MM.1S (cell line): ENCODE data around the gene HOXB3.
"Not testable (repeated sequence)": the region's sequence is repeated elsewhere in the genome, so short reads cannot be mapped to it uniquely, and the experiment has no call there.

Experiments
- DNase-seq: peaks from one replicate; pipeline ENCODE4 v3.0.0-alpha.2; 2015
- H2AFZ ChIP-seq: fragments of 300-600 bp; sonication (generic); 2 replicates; pipeline ENCODE4 v1.6.0; 2016; ENCODE audit warnings: antibody characterized with exemption, low read length
- H3F3A ChIP-seq: fragments of 300-600 bp; sonication (generic); 2 replicates; pipeline ENCODE4 v1.6.1; 2016; ENCODE audit warnings: mild to moderate bottlenecking, antibody characterized with exemption, low read length, moderate library complexity, mixed read lengths; ENCODE audit not compliant: insufficient read depth
- H3K27ac ChIP-seq: fragments of 300-600 bp; sonication (generic); 2 replicates; pipeline ENCODE4 v1.5.1; 2016; ENCODE audit warnings: mild to moderate bottlenecking, low read length
- H3K27me3 ChIP-seq: fragments of 300-600 bp; sonication (generic); replicated peaks from 2 replicates; pipeline ENCODE4 v1.6.0; 2016; ENCODE audit warnings: low read length; ENCODE audit not compliant: insufficient read depth
- H3K36me3 ChIP-seq: fragments of 300-600 bp; sonication (generic); replicated peaks from 2 replicates; pipeline ENCODE4 v1.6.1; 2016; ENCODE audit warnings: mild to moderate bottlenecking, low read length, mixed read lengths; ENCODE audit not compliant: insufficient read depth
- H3K4me1 ChIP-seq: fragments of 300-600 bp; sonication (generic); 2 replicates; pipeline ENCODE4 v1.6.1; 2016; ENCODE audit warnings: low read length, mixed read lengths
- H3K4me2 ChIP-seq: fragments of 300-600 bp; sonication (generic); 2 replicates; pipeline ENCODE4 v1.6.0; 2016; ENCODE audit warnings: low read depth, low read length
- H3K4me3 ChIP-seq: fragments of 300-600 bp; sonication (generic); 2 replicates; pipeline ENCODE4 v1.5.1; 2016; ENCODE audit warnings: low read length, mixed read lengths
- H3K79me2 ChIP-seq: fragments of 300-600 bp; sonication (generic); 2 replicates; pipeline ENCODE4 v1.6.1; 2016; ENCODE audit warnings: mixed run types, low read length, mixed read lengths
- H3K9ac ChIP-seq: fragments of 300-600 bp; sonication (generic); 2 replicates; pipeline ENCODE4 v1.6.1; 2016; ENCODE audit warnings: low read length, mixed read lengths
- H3K9me2 ChIP-seq: fragments of 300-600 bp; sonication (generic); replicated peaks from 2 replicates; pipeline ENCODE4 v1.6.1; 2016; ENCODE audit warnings: mild to moderate bottlenecking, low read length, mixed read lengths; ENCODE audit not compliant: insufficient read depth
- H3K9me3 ChIP-seq: fragments of 300-600 bp; sonication (generic); replicated peaks from 2 replicates; pipeline ENCODE4 v1.6.1; 2016; ENCODE audit warnings: mild to moderate bottlenecking, low read length, mixed read lengths; ENCODE audit not compliant: insufficient read depth
- H4K20me1 ChIP-seq: fragments of 300-600 bp; sonication (generic); 2 replicates; pipeline ENCODE4 v1.6.1; 2016; ENCODE audit warnings: mild to moderate bottlenecking, low read length, moderate library complexity, mixed read lengths; ENCODE audit not compliant: insufficient read depth
- EZH2 ChIP-seq: fragments of 300-600 bp; sonication (generic); optimal IDR thresholded peaks from 2 replicates; pipeline ENCODE3; 2017; ENCODE audit warnings: low read depth, mild to moderate bottlenecking, antibody characterized with exemption, low read length, mixed read lengths
- EZH2phosphoT487 ChIP-seq: fragments of 300-600 bp; sonication (generic); IDR thresholded peaks from 2 replicates; pipeline ENCODE4 v1.6.1; 2018; ENCODE audit warnings: antibody characterized with exemption, low read length
- TF ChIP-seq, protein P1 (sequence below): fragments of 300-600 bp; sonication (generic); IDR thresholded peaks from 2 replicates; pipeline ENCODE4 v1.5.1; 2016; ENCODE audit warnings: antibody characterized with exemption, low read length, mixed read lengths

HOXB3 gene

DNA sequence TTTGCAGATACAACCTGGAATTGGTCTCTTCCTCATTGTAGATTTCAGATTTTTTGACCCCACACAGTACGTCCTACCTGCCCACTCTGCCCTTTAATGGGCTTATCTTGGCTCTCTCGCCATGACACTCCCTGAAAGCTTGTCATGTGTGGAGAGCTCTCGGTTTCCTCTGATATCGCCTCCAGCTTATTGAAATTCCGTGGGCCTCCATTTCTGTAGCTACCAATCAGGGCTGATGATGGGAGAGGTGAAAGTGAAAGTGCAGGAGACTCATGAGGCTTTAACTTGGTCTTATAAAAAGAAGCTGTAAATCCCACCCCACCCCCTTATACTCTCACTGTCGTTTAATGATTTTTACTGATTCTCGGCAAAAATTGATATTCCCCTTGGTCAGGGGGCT is 76.9 kb downstream of the HOXB3 start:
- no peaks in the 10 kb centered on the region for H3K9me2 ChIP-seq
- H2AFZ ChIP-seq, result no peak overlapping the region
- DNase-seq, result no peak
- no peaks in the 10 kb centered on the region for H4K20me1 ChIP-seq
- no peaks in the 10 kb centered on the region for H3K36me3 ChIP-seq
- H3K4me3 ChIP-seq, result no peak overlapping the region
- H3K4me1 ChIP-seq, result peaks cover 46% of the 10 kb centered on the region
- no peak overlapping the region for H3K9ac ChIP-seq
- no peaks in the 10 kb centered on the region for H3K9me3 ChIP-seq
- peaks cover 24% of the 10 kb centered on the region for H3F3A ChIP-seq
- no peaks in the 10 kb centered on the region for H3K79me2 ChIP-seq
- TF ChIP-seq, protein P1, sequence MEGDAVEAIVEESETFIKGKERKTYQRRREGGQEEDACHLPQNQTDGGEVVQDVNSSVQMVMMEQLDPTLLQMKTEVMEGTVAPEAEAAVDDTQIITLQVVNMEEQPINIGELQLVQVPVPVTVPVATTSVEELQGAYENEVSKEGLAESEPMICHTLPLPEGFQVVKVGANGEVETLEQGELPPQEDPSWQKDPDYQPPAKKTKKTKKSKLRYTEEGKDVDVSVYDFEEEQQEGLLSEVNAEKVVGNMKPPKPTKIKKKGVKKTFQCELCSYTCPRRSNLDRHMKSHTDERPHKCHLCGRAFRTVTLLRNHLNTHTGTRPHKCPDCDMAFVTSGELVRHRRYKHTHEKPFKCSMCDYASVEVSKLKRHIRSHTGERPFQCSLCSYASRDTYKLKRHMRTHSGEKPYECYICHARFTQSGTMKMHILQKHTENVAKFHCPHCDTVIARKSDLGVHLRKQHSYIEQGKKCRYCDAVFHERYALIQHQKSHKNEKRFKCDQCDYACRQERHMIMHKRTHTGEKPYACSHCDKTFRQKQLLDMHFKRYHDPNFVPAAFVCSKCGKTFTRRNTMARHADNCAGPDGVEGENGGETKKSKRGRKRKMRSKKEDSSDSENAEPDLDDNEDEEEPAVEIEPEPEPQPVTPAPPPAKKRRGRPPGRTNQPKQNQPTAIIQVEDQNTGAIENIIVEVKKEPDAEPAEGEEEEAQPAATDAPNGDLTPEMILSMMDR, result no peak
- TF ChIP-seq EZH2, result no peak
- no peak for TF ChIP-seq EZH2phosphoT487
- H3K27me3 ChIP-seq, result no peaks in the 10 kb centered on the region
- H3K4me2 ChIP-seq, result no peak overlapping the region
- no peak overlapping the region for H3K27ac ChIP-seq

DNA sequence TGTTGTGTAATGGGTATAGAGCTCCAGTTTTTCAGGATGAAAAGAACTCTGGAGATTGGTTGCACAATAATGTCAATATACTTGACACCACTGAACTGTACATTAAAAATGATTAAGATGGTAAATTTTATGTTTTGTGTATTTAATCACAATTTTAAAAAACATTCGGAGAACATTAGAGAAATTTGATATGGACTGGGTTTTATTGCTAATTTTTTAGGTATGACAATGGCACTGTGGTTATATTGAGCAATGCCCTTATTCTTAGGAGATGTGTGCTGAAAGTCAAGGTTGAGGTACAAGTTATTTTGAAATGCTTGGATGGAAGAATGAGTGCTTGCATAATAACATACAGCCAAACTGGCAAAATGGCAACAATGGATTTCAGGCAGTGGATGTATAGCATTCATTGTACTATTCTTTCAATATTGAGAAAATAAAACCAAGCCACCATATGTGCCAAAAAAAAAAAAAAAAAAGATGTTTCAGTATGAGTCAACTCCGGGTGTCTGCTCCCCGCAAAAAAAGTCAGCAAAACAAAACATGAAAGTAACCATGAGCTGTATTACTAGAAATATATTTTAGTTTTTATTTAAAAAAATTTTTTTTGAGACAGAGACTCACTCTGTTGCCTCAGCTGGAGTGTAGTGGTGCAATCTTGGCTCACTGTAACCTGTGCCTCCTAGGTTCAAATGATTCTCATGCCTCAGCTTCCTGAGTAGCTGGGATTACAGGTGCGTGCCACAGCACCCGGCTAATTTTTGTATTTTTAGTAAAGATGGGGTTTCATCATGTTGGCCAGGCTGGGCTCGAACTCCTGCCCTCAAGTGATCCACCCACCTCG is 79.1 kb downstream of the HOXB3 start:
- peak overlapping the region; percentile 32; the same call in 1 of the 2 replicates for H3K4me3 ChIP-seq
- H3K79me2 ChIP-seq, result no peaks in the 10 kb centered on the region
- H3K9ac ChIP-seq, result peak overlapping the region; percentile 45; the same call in 1 of the 2 replicates
- no peaks in the 10 kb centered on the region for H3K9me2 ChIP-seq
- H2AFZ ChIP-seq, result peak overlapping the region; percentile 29; the same call in 1 of the 2 replicates
- H3K27me3 ChIP-seq, result no peaks in the 10 kb centered on the region
- H3K4me1 ChIP-seq, result peaks cover 54% of the 10 kb centered on the region
- TF ChIP-seq EZH2phosphoT487 (no peak), EZH2 (no peak)
- TF ChIP-seq, protein P1, result no peak
- peak; percentile 83 for DNase-seq
- no peaks in the 10 kb centered on the region for H3K36me3 ChIP-seq
- peaks cover 25% of the 10 kb centered on the region for H3F3A ChIP-seq
- no peaks in the 10 kb centered on the region for H3K9me3 ChIP-seq
- H3K4me2 ChIP-seq, result peak overlapping the region; percentile 65
- H4K20me1 ChIP-seq, result no peaks in the 10 kb centered on the region
- peak overlapping the region; percentile 88 for H3K27ac ChIP-seq

DNA sequence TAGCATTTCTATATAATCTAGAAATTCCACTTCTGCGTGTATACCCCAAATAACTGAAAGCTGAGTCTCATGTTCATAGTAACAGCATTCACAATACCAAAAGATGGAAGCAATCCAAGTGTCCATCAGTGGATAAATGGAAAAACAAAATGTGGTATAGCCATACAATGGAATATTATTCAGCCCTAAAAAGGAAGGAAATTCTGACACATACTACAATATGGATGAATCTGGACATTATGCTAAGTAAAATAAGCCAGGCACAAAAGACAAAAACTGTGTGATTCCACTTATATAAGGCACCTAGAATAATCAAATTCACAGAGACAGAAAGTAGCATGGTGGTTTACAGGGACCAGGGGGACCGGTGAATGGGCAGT is 79.7 kb downstream of the HOXB3 start:
- H3K27ac ChIP-seq, result peak overlapping the region; percentile 88
- H3K4me2 ChIP-seq, result peak overlapping the region; percentile 65
- peak overlapping the region; percentile 45; the same call in 1 of the 2 replicates for H3K9ac ChIP-seq

GRCh38 chr17:48509708-48510107 is 80.3 kb downstream of the HOXB3 start:
- H2AFZ ChIP-seq, H3K27me3 ChIP-seq, H3K9me2 ChIP-seq, H3K27ac ChIP-seq, H4K20me1 ChIP-seq, H3K4me3 ChIP-seq, H3K36me3 ChIP-seq, H3K4me2 ChIP-seq, DNase-seq, H3K9ac ChIP-seq, H3K79me2 ChIP-seq, H3K9me3 ChIP-seq: not testable (repeated sequence)
- Histone ChIP-seq H3F3A (peaks cover 34% of the 10 kb centered on the region), H3K4me1 (peaks cover 67% of the 10 kb centered on the region)

More for the DNA sequence above, 79.7 kb downstream of the HOXB3 start:
- H3K4me3 ChIP-seq, result 0 out of 2 replicates have a peak overlapping the region, but pooled peaks have one; percentile 32
- TF ChIP-seq EZH2, result no peak
- TF ChIP-seq EZH2phosphoT487, result no peak
- TF ChIP-seq, protein P1, result no peak
- H3K36me3 ChIP-seq, result no peaks in the 10 kb centered on the region
- H3F3A ChIP-seq, result peaks cover 31% of the 10 kb centered on the region
- peaks cover 60% of the 10 kb centered on the region for H3K4me1 ChIP-seq
- no peaks in the 10 kb centered on the region for H3K27me3 ChIP-seq
- no peaks in the 10 kb centered on the region for H3K79me2 ChIP-seq
- no peaks in the 10 kb centered on the region for H4K20me1 ChIP-seq
- no peaks in the 10 kb centered on the region for H3K9me3 ChIP-seq
- H3K9me2 ChIP-seq, result no peaks in the 10 kb centered on the region
- peak overlapping the region; percentile 29; the same call in 1 of the 2 replicates for H2AFZ ChIP-seq
- DNase-seq, result no peak
